ENCODE results near the gene DYRK1A.

The DYRK1A gene

DNA sequence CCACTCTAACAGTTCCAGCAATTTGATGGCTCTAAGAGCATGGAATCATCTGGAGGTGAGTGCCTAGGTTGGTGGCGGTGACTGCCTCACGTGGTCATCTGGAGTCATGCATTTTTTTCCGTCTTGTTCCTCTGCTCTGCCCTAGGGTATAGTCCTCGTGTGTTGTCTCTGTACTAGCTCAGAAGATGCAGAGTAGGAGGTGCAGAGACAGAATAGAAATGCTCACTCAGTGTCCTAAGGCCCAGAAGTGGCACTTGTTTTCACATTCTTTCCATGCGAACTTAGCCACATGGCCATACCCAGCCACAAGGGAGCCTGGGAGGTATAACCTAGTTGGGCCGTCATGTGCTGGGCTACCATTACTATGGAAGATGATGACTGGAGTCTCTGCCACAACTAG is 30.3 kb downstream of the DYRK1A start:
- DNase-seq (ENCODE audit: extremely low read depth, insufficient read length), result no peak
- TF ChIP-seq, protein P1, sequence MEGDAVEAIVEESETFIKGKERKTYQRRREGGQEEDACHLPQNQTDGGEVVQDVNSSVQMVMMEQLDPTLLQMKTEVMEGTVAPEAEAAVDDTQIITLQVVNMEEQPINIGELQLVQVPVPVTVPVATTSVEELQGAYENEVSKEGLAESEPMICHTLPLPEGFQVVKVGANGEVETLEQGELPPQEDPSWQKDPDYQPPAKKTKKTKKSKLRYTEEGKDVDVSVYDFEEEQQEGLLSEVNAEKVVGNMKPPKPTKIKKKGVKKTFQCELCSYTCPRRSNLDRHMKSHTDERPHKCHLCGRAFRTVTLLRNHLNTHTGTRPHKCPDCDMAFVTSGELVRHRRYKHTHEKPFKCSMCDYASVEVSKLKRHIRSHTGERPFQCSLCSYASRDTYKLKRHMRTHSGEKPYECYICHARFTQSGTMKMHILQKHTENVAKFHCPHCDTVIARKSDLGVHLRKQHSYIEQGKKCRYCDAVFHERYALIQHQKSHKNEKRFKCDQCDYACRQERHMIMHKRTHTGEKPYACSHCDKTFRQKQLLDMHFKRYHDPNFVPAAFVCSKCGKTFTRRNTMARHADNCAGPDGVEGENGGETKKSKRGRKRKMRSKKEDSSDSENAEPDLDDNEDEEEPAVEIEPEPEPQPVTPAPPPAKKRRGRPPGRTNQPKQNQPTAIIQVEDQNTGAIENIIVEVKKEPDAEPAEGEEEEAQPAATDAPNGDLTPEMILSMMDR (IDR thresholded peaks at IDR 0.05; ENCODE audit: insufficient read depth, low read length, poor library complexity, severe bottlenecking), result no peak
- no peak overlapping the region for H3K4me3 ChIP-seq (replicated peaks; ENCODE audit: low read depth, low read length)
- no peaks in the 10 kb centered on the region for H3K36me3 ChIP-seq (ENCODE audit: control insufficient read depth, insufficient read depth, low read length)
- no peaks in the 10 kb centered on the region for H3K27me3 ChIP-seq (replicated peaks; ENCODE audit: control insufficient read depth, insufficient read depth, low read length)

DNA sequence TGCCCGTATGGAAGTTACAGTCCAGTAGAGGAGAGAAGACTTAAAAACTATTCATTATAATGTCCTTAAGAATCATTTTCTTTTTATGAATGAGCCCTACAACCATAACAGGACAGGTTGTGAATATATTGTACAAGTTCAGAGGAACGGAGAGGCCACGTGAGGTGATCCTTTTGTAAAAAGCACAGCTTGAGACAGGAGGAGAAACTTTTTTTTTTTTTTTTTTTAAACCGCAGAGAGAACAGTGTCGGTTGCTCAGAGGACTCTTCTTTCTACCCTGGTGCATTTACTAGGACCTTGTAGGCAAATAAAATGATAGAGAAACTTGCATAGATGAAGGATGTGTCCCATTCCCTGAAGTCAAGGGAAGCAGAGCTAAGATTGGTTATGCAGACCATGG is 32.1 kb downstream of the DYRK1A start:
- no peak overlapping the region for H3K4me3 ChIP-seq (replicated peaks; ENCODE audit: low read depth, low read length)
- DNase-seq (ENCODE audit: extremely low read depth, insufficient read length), result no peak
- no peaks in the 10 kb centered on the region for H3K36me3 ChIP-seq (ENCODE audit: control insufficient read depth, insufficient read depth, low read length)
- no peaks in the 10 kb centered on the region for H3K27me3 ChIP-seq (replicated peaks; ENCODE audit: control insufficient read depth, insufficient read depth, low read length)
- TF ChIP-seq, protein P1 (IDR thresholded peaks at IDR 0.05; ENCODE audit: insufficient read depth, low read length, poor library complexity, severe bottlenecking), result no peak

DNA sequence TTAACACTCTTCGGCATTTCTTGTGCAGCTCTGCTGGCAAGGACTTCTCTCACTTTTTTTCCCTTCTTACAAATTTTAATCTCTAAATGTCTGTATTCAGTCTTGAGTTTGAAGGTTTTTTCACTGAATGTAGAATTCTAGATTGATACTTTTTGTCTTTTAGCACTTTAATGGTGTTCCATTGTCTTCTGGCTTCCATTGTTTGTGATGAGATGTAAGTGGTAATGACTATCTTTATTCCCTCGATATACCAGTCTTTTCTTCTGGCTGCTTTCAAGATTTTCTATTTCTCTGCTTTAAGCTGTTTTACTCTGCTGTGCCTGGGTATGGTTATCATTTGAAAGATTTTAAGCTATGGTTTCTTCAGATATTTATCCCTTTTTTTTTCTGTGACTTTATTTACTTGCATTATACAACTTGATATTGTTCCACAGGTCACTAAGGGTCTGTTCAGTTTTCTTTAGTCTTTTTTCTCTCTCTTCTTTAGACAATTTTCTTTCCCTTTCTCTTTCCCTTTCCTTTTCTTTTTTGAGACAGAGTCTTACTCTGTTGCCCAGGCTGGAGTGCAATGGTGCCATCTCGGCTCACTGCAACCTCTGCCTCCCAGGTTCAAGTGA is 35.8 kb downstream of the DYRK1A start:
- Histone ChIP-seq H3K27me3 (replicated peaks; ENCODE audit: control insufficient read depth, insufficient read depth, low read length) (no peaks in the 10 kb centered on the region), H3K36me3 (ENCODE audit: control insufficient read depth, insufficient read depth, low read length) (no peaks in the 10 kb centered on the region), H3K4me3 (replicated peaks; ENCODE audit: low read depth, low read length) (no peak overlapping the region)
- DNase-seq (ENCODE audit: extremely low read depth, insufficient read length), result no peak
- TF ChIP-seq, protein P1 (IDR thresholded peaks at IDR 0.05; ENCODE audit: insufficient read depth, low read length, poor library complexity, severe bottlenecking), result no peak

DNA sequence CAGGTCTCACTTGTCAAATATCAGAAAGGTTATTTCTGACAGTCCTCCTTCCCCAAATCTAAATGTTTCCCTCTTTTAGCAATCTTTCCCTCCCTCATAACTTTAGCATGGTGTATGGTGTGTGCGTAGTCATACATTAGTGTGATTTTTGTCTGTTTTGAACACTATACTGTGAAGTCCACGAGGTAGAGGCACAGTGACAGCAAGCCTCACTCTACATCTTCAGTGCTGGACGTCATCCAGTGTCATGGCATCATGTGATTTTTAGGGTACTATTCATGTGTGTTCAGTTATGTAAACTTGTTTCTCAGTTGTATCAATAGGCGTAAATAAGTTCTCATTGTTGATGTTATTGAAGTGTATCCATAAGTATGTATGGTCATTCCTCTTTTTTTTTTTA is 39.1 kb downstream of the DYRK1A start:
- DNase-seq (ENCODE audit: extremely low read depth, insufficient read length), result no peak
- no peaks in the 10 kb centered on the region for H3K27me3 ChIP-seq (replicated peaks; ENCODE audit: control insufficient read depth, insufficient read depth, low read length)
- no peak overlapping the region for H3K4me3 ChIP-seq (replicated peaks; ENCODE audit: low read depth, low read length)
- H3K36me3 ChIP-seq (ENCODE audit: control insufficient read depth, insufficient read depth, low read length), result no peaks in the 10 kb centered on the region
- TF ChIP-seq, protein P1 (IDR thresholded peaks at IDR 0.05; ENCODE audit: insufficient read depth, low read length, poor library complexity, severe bottlenecking), result no peak

DNA sequence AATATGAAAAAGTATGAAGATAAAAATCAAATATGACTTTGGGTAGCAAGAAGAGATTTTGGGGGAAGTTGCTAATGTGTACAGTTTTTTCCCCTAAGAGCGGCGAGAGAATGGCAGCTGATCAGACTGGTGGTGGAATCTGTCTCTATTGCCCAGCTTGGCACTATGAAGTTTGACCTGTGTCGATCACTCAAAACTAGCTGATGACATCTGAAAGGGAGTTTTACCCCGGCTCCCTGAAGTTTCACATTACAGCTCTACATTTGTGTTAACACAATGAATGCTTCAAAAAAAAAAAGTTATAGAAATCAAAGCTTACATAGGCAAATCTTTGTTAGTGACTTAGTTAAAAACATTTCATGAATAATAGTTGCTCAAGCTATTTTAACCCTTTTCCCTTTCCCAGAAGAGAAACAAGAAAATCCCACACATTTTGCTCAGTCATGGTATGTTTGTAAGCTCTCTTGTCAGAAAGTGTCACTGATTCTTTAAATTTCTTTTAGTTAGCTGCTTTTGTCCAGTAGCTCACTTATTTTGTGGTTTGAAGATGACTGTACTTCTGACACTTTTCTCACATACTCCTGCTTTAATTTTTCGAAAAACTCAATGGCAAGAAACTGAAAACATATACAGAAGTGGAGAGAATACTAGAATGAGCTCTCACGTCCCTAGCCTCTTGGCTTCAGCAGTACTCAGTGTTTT is 41.3 kb downstream of the DYRK1A start:
- Histone ChIP-seq H3K27me3 (replicated peaks; ENCODE audit: control insufficient read depth, insufficient read depth, low read length) (no peaks in the 10 kb centered on the region), H3K4me3 (replicated peaks; ENCODE audit: low read depth, low read length) (peak overlapping the region; percentile 33), H3K36me3 (ENCODE audit: control insufficient read depth, insufficient read depth, low read length) (no peaks in the 10 kb centered on the region)
- TF ChIP-seq, protein P1 (IDR thresholded peaks at IDR 0.05; ENCODE audit: insufficient read depth, low read length, poor library complexity, severe bottlenecking), result no peak
- peak; percentile 48 for DNase-seq (ENCODE audit: extremely low read depth, insufficient read length)

All from GM06990 (cell line).